GM06990 (cell line): ENCODE results near the gene NT5E.
"Not testable (repeated sequence)": the region's sequence is repeated elsewhere in the genome, so short reads cannot be mapped to it uniquely, and the experiment has no call there.

Source experiments
- DNase-seq: peaks from one replicate; pipeline ENCODE4 v3.0.0-alpha.2; 2011; ENCODE audit not compliant: insufficient read length; ENCODE audit errors: extremely low read depth
- H3K27me3 ChIP-seq: replicated peaks from 2 replicates; pipeline ENCODE4 v1.6.0; 2011; ENCODE audit warnings: low read length; ENCODE audit not compliant: control insufficient read depth, insufficient read depth
- H3K36me3 ChIP-seq: 2 replicates; pipeline ENCODE4 v1.5.1; 2011; ENCODE audit warnings: low read length; ENCODE audit not compliant: control insufficient read depth, insufficient read depth
- H3K4me3 ChIP-seq: replicated peaks from 2 replicates; pipeline ENCODE4 v1.5.1; 2011; ENCODE audit warnings: low read depth, mild to moderate bottlenecking, control low read depth, low read length
- CTCF ChIP-seq: IDR thresholded peaks from 2 replicates; pipeline ENCODE4 v1.5.1; 2011; ENCODE audit warnings: low read length, control low read depth, mild to moderate bottlenecking, inconsistent platforms; ENCODE audit not compliant: insufficient read depth, poor library complexity, severe bottlenecking

NT5E gene

GRCh38 chr6:85496856-85497255 is 47.0 kb downstream of the NT5E start:
- no peak for TF ChIP-seq CTCF
- no peak for DNase-seq
- Histone ChIP-seq H3K27me3 (no peaks in the 10 kb centered on the region), H3K4me3 (no peak overlapping the region), H3K36me3 (no peaks in the 10 kb centered on the region; the same call in 1 of the 2 replicates)

- H3K36me3 ChIP-seq, result no peaks in the 10 kb centered on the region; the same call in 1 of the 2 replicates
- no peak overlapping the region for H3K4me3 ChIP-seq
- no peak for DNase-seq
- H3K27me3 ChIP-seq, result no peaks in the 10 kb centered on the region
- TF ChIP-seq CTCF, result no peak
Observed at GRCh38 chr6:85498596-85499258, 48.8 kb downstream of the NT5E start.

GRCh38 chr6:85506441-85507093 is 56.7 kb downstream of the NT5E start:
- H3K36me3 ChIP-seq, result peaks cover 2% of the 10 kb centered on the region; the same call in 1 of the 2 replicates
- TF ChIP-seq CTCF, result no peak
- H3K27me3 ChIP-seq, result no peaks in the 10 kb centered on the region
- DNase-seq, result peak; percentile 25
- no peak overlapping the region for H3K4me3 ChIP-seq

GRCh38 chr6:85516168-85516567 is 66.3 kb downstream of the NT5E start:
- TF ChIP-seq CTCF, result no peak
- H3K27me3 ChIP-seq, result no peaks in the 10 kb centered on the region
- no peak overlapping the region for H3K4me3 ChIP-seq
- H3K36me3 ChIP-seq, result peaks cover 6% of the 10 kb centered on the region
- DNase-seq, result no peak

GRCh38 chr6:85524281-85524680 is 74.4 kb downstream of the NT5E start:
- not testable (repeated sequence) for H3K4me3 ChIP-seq, H3K36me3 ChIP-seq, H3K27me3 ChIP-seq, DNase-seq

GRCh38 chr6:85537055-85537494 is 87.2 kb downstream of the NT5E start:
- no peak overlapping the region for H3K4me3 ChIP-seq
- peak; percentile 4 for DNase-seq
- no peaks in the 10 kb centered on the region for H3K27me3 ChIP-seq
- TF ChIP-seq CTCF, result peak; percentile 42
- H3K36me3 ChIP-seq, result peaks cover 2% of the 10 kb centered on the region
